Limb (tissue), 2 donors: ENCODE data around the gene DAB2.
"Not testable (repeated sequence)": the region's sequence is repeated elsewhere in the genome, so short reads cannot be mapped to it uniquely, and the experiment has no call there.

ENCODE experiments used
- DNase-seq, 2 donors: peaks; one replicate each; pipeline ENCODE4 v3.0.0-alpha.2; 2016; ENCODE audit errors: extremely low spot score in 2 of 2

The DAB2 gene

DNA sequence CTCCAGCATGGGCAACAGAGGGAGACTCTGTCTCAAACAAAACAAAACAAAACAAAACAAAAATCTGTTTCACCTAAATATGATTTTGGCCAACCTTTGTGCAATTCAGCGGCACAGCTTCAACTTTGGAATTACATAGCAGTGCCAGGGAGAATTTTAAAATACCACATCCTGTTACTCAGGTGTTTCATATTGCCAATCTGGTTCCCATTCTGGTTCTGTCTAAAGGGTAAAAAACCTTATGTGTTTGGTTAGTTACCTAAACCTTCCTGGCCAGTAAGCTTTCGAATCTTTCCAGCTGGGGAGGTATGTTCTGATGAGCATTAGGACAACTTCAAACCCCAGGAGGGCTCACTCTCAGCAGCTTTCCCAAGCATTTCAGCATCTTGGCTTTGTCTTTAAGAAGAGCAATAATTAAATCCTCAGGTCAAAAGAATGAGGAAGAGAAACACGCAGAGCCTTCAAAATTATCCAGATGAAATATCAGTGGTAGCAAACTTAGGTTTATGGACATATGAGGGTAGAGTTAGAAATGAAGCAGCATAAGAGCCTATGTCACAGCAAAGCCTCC, 2.7 kb downstream of the DAB2 start:
- DNase-seq = no peak

GRCh38 chr5:39420482-39421145, 4.2 kb downstream of the DAB2 start:
- DNase-seq = peak; percentile 58 to 82

- DNase-seq = no peak
These were observed 5.0 kb downstream of the DAB2 start for GRCh38 chr5:39419796-39420195.

GRCh38 chr5:39417979-39418378, 6.8 kb downstream of the DAB2 start:
- DNase-seq = no peak

GRCh38 chr5:39415201-39415600, 9.6 kb downstream of the DAB2 start:
- DNase-seq = no peak

DNA sequence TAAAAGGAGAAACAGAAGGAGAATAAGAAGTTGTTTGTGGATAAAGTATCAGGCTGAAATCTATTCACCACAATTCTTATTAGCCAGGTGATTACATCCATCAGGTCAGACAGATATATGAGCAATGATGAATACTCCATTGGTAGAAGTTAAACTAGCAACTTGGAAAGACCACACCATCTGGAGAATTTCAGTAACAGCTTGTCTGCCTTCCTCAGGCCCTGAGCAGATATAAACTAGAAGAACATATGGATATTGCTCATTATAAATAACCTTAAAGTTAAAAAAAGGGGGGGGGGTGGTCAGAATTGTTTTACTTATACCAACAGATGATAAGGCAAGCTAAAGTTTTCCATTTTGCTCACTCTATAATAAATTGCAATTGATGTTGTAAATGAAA, 10.4 kb downstream of the DAB2 start:
- no peak for DNase-seq

DNA sequence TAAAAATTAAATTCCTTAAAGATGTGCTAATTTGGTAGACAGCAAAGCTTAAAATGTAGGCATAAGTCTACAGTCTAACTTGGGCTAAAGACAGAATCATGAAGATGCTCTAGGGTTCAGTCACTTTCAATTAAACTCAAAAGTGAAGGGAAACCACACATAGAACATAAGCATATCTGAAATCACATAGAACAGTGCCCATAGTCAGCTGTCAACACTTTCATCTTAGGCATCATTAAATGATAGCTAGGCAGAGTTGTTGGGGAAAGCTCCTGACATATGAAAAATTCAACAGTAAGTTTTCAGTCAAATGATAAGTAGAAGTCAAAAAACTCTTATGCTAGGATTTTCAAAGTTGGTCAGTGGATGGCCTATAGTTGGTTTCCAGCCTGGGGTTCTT, 11.0 kb downstream of the DAB2 start:
- no peak for DNase-seq

DNA sequence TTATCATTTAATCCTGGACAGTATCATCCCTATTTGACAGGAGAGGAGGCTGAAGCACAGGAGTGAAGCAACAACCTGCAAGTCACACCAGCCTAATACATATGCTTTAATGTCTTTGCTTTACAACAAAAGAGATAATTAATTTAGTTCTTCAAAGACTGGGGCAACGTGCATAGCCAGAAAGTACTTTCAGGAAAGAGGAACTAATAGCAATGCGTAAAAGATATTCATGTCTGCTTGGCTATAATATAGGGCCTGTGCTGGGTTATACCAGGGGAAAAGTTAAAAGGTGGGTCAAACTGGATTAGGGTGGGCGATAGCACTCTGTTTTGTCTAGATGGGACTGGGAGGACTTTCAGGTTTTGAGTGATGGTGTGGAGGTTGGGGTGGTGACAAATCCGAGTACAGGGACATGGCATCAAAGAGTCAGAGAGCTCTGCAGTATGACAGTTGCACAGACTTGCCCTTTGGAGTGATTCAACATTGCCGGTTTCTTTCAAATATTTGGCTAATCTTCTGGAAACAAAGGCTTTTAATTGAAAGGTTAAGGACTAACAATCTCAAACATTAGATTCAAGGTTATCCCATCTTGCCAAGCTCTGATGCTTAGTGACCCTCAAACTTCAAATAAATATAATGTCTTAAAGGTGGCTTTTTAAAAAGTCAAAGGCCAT, 11.9 kb downstream of the DAB2 start:
- DNase-seq = no peak

- DNase-seq = no peak
These were observed 12.8 kb downstream of the DAB2 start for GRCh38 chr5:39411985-39412384.

GRCh38 chr5:39411061-39411460, 13.7 kb downstream of the DAB2 start:
- no peak for DNase-seq

- DNase-seq = no peak
These were observed 15.7 kb downstream of the DAB2 start for GRCh38 chr5:39409033-39409432.

- no peak for DNase-seq
These were observed 19.5 kb downstream of the DAB2 start for GRCh38 chr5:39405083-39405843.

DNA sequence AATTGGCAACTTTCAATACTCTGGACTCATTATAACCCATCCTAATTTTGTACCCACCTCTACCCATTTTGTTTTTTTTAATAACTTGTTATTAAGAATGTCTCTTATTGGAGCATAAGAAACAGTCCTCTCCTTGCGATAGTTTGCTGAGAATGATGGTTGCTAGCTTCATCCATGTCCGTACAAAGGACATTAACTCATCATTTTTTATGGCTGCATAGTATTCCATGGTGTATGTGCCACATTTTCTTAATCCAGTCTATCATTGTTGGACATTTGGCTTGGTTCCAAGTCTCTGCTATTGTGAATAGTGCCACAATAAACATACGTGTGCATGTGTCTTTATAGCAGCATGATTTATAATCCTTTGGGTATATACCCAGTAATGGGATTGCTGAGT, 21.0 kb downstream of the DAB2 start:
- DNase-seq = not testable (repeated sequence)

DNA sequence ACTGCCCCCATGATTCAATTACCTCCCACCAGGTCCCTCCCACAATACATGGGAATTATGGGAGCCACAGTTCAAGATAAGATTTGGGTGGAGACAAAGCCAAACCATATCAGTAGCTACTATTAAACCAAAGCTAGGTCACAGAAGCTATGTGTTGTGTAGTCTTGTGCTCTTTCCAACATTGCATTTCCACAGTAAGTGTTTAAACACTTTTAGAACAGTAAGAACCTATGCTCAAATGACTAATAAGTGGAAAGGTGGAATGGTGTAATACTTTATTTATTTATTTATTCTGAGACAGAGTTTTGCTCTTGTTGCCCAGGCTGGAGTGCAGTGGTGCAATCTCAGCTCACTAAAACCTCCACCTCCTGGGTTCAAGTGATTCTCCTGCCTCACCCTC, 22.6 kb downstream of the DAB2 start:
- DNase-seq = not testable (repeated sequence)

DNA sequence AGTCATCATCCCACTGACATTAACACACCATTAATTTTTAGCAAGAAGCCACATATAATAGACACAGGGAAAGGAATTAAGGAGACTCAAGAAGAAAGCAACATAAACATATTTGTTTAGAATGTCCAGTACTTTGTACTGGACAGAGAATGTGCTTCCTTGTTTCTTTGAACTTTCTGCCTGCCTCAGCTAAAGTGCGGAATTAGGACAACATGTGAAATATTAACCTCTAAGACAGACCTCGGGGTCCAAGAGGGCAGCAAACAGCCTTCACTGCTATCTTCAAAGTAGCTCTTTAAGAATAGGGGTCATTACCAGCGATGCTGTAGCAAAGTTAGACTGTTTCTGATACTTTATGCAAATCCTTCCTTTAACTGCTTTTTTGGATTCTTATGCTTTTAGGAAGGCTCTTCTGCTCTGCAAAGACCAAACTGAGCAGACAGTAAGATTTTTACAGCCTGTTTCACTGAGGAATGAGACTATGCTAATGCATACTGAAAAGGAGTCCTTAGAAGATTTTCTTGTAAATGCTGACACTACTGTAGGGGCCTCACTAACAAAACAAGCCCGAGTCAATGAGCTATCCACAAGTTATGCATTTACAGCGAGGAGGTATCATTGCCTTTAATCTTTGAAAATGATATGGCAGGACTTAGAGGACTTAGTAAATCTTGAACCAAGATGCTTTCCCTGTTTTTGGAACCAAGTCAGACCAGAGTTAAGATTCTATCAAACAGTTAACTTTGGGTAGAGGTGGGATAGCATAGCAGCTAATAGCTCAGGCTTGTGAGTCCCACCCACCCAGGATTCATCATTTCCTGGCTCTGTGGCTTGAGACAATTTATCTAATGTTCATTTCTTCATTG, 23.8 kb downstream of the DAB2 start:
- no peak for DNase-seq

DNA sequence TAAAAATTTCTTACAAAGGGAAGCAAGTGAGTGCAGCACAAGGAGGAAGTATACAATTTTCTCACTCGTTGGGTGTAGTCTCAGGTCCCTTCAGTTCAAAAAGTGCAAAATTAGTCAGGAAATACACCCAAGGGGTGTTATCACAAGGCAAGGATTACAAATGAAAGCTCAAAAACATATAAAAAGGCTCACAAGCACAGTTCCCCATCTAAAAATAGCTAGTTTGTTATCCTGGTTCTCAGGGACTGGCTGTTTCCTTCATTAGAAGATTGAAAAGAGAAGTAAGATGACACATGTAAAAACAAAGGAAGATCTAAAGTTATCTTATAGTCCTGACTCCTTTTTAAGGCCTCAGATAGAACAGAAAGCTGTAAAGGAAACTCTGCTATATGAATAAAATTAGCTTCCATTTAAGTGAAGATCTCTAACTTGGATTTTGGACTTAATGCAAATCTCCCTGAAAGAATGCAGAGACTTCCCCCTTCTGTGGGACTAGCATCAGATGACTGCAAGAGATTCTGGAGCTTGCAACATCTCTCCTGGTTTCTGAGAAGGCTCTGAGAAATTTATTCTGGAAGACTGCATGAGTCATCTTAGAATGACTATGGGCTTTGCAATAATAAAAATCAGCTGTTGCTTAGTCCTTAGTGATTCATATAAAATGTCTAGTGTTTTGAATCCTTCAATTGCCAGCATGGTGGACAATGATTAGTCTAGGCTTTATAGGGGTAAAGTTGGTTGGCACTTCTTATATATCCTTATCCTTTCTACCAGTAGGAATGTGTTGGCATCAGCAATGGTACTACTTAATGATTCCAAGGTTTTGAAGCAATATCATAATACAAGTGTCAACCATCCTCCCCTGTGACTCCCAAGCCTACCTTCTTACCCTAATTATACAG, 25.4 kb downstream of the DAB2 start:
- no peak for DNase-seq

DNA sequence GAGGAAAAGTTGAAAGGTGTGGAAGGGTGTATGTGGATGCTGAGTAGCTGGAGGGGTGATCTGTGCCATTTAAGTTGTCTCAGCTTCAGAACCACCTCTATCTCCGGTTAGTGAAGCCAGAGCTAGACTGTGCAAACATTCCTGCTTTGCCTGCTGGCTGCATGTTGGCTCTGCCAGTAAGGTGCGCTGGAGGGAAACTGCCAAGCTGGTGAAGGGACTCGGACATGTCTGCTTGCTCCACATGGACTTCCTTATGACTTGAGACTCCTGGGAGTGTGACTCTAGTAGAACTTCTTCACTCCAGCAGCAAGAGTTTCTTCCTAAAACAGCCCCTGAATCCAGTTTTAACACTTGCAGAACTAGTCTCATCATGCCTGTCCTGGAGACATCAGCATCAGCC, 27.9 kb downstream of the DAB2 start:
- no peak for DNase-seq

DNA sequence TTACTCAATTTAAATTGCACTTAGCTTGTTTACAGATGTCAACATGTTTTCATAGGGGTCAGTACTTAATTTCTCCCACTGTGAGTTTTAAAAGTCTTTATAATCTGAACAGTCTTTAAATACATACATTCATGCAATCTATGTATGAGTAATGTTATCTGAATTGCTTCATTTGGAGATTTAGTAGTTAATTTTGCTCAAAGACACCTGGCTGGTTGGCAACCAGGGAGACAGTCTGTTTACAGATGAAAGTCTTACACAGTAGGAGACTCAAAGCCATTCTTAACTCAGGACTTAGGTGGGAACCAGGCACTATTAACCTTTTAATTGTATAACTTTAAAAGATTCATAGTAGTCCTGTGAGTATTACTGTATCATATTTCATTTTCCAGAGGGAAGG, 29.3 kb downstream of the DAB2 start:
- no peak for DNase-seq

GRCh38 chr5:39394946-39395345, 29.8 kb downstream of the DAB2 start:
- no peak for DNase-seq

- DNase-seq = no peak
These were observed 33.8 kb downstream of the DAB2 start for GRCh38 chr5:39390945-39391344.
